Mesendoderm (in vitro differentiated cells): Measurements from ENCODE around the gene BET1L.

ENCODE experiments used
- DNase-seq: peaks from one replicate; pipeline ENCODE4 v3.0.0; 2013
- H2AK5ac ChIP-seq: 2 replicates; pipeline ENCODE4 v1.6.1; 2013; ENCODE audit warnings: low read length, inconsistent platforms
- H2BK120ac ChIP-seq: 2 replicates; pipeline ENCODE4 v1.6.1; 2013; ENCODE audit warnings: low read depth, mild to moderate bottlenecking, low read length, moderate library complexity, mixed read lengths
- H2BK15ac ChIP-seq: replicated peaks from 2 replicates; pipeline ENCODE4 v1.6.1; 2013; ENCODE audit warnings: low read depth, mild to moderate bottlenecking, moderate library complexity
- H2BK5ac ChIP-seq: 2 replicates; pipeline ENCODE4 v1.6.1; 2013; ENCODE audit warnings: low read length, inconsistent platforms
- H3K18ac ChIP-seq: 2 replicates; pipeline ENCODE4 v1.6.1; 2013; ENCODE audit warnings: mild to moderate bottlenecking, low read length, mixed read lengths
- H3K23ac ChIP-seq: one replicate; pipeline ENCODE4 v1.6.1; 2013; ENCODE audit warnings: low read length
- H3K27ac ChIP-seq: 2 replicates; pipeline ENCODE4 v1.5.1; 2013; ENCODE audit warnings: low read depth, mild to moderate bottlenecking, inconsistent platforms, low read length, moderate library complexity
- H3K27me3 ChIP-seq: 2 replicates; pipeline ENCODE4 v1.6.1; 2013; ENCODE audit warnings: low read length, control low read depth, mild to moderate bottlenecking, inconsistent platforms; ENCODE audit not compliant: insufficient read depth, poor library complexity
- H3K36me3 ChIP-seq: 2 replicates; pipeline ENCODE4 v1.6.1; 2013; ENCODE audit warnings: low read length, inconsistent platforms; ENCODE audit not compliant: control insufficient read depth, insufficient read depth
- H3K4ac ChIP-seq: one replicate; pipeline ENCODE4 v1.6.1; 2013; ENCODE audit warnings: low read depth, mild to moderate bottlenecking, low read length, moderate library complexity
- H3K4me1 ChIP-seq: 2 replicates; pipeline ENCODE4 v1.6.1; 2013; ENCODE audit warnings: low read depth, low read length, inconsistent platforms; ENCODE audit not compliant: control insufficient read depth
- H3K4me2 ChIP-seq: 2 replicates; pipeline ENCODE4 v1.6.1; 2013; ENCODE audit warnings: low read length
- H3K4me3 ChIP-seq: 2 replicates; pipeline ENCODE4 v1.5.1; 2013; ENCODE audit warnings: mild to moderate bottlenecking, low read length
- H3K56ac ChIP-seq: one replicate; pipeline ENCODE4 v1.6.1; 2013; ENCODE audit warnings: low read length
- H3K79me1 ChIP-seq: 2 replicates; pipeline ENCODE4 v1.6.1; 2013; ENCODE audit warnings: low read length, inconsistent platforms
- H3K79me2 ChIP-seq: 2 replicates; pipeline ENCODE4 v1.6.1; 2013; ENCODE audit warnings: mild to moderate bottlenecking, low read length; ENCODE audit not compliant: control insufficient read depth, insufficient read depth
- H3K9ac ChIP-seq: 2 replicates; pipeline ENCODE4 v1.6.1; 2013; ENCODE audit warnings: low read length, inconsistent platforms
- H4K5ac ChIP-seq: one replicate; pipeline ENCODE4 v1.6.1; 2013; ENCODE audit warnings: low read length
- H4K8ac ChIP-seq: one replicate; pipeline ENCODE4 v1.6.1; 2013; ENCODE audit warnings: low read depth, mild to moderate bottlenecking, control low read depth, low read length, moderate library complexity
- WGBS: extraction: QIAGEN DNeasy Blood & Tissue Kit; methylation state at CpG from one replicate; pipeline ENCODE4 v1.1.7; 2013; ENCODE audit warnings: low lambda C conversion rate, missing lambda C conversion rate; ENCODE audit not compliant: insufficient coverage; ENCODE audit errors: extremely low coverage; 5-methylcytosine and 5-hydroxymethylcytosine counted together

The BET1L gene

DNA sequence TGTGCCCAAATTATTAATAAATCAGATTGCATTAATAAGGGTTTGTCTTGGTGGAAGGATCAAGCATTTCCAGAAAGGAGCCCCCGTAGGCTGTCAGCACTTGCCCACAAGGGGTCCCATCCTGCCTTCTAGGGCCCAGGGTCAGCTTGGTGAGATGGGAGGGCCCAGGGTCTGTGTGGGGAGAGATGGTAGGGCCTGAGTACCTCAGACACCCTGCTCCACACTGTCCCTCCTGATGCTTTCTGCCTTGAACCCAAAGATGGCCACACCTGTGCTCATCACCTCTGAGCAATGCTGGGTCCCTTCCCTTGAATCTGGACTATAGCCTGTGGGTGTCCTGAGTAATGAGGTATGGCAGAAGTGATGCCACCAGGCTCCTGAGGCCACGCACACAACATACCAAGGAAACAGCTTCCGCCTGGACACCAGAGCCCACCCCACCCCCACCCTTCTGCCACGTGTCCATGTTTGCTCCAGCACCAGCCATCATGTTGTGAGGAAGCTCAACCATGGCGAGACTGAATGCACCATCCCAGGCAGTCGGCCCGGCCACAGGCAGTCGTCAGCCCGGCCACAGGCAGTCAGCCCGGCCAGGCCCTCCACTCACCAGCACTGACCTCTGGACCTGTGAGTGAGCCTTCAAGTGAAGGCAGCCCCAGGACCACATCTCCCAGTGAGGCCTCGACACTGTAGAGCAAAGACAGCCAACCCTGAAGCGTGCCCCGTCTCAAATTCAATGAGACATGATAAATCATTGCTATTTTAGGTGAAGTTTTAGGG, 6.8 kb downstream of the BET1L start:
- Histone ChIP-seq H2BK120ac (no peak overlapping the region), H3K4me2 (no peak overlapping the region), H3K4me1 (no peaks in the 10 kb centered on the region), H4K5ac (no peak overlapping the region), H3K36me3 (no peaks in the 10 kb centered on the region), H2BK5ac (no peak overlapping the region), H4K8ac (no peak overlapping the region), H3K27ac (no peak overlapping the region), H3K4me3 (no peak overlapping the region), H3K27me3 (no peaks in the 10 kb centered on the region), H3K79me1 (peaks cover 11% of the 10 kb centered on the region), H3K4ac (no peak overlapping the region), H3K18ac (no peak overlapping the region), H3K9ac (no peak overlapping the region), H3K56ac (no peak overlapping the region), H2BK15ac (no peak overlapping the region), H3K23ac (no peak overlapping the region), H2AK5ac (no peak overlapping the region), H3K79me2 (peaks cover 2% of the 10 kb centered on the region)
- WGBS: no CpG with 5 or more reads among the region's 13 CpGs
- DNase-seq: no peak

DNA sequence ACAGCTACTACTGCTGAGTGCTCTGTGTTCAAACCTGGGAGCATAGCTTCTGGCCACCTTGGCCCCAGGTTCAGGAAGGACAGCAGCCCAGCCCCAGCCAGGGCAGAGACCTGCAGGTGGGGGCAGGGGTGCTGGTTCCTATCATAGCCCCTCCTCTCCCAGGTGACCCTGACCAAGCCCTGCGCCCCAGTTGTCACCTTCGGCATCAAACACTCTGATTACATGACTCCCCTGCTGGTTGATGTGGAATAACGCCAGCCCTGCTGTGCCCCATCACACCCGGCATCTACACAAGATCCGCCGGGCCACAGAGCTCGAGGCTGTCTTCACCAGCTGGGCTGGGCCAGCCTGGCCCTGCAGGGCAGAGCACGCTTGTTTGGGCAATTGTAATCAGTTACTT, 7.4 kb downstream of the BET1L start:
- no peak overlapping the region for H3K27ac ChIP-seq
- H3K9ac ChIP-seq: no peak overlapping the region
- H3K18ac ChIP-seq: no peak overlapping the region
- no peak overlapping the region for H3K4ac ChIP-seq
- H3K4me2 ChIP-seq: no peak overlapping the region
- no peak overlapping the region for H2BK5ac ChIP-seq
- no peak overlapping the region for H4K8ac ChIP-seq
- H3K27me3 ChIP-seq: no peaks in the 10 kb centered on the region
- no peak overlapping the region for H2BK15ac ChIP-seq
- H2BK120ac ChIP-seq: no peak overlapping the region
- no CpG with 5 or more reads among the region's 8 CpGs for WGBS
- no peak overlapping the region for H3K56ac ChIP-seq
- no peak overlapping the region for H3K4me3 ChIP-seq
- peaks cover 7% of the 10 kb centered on the region for H3K79me1 ChIP-seq
- H3K36me3 ChIP-seq: no peaks in the 10 kb centered on the region
- H2AK5ac ChIP-seq: no peak overlapping the region
- H3K4me1 ChIP-seq: no peaks in the 10 kb centered on the region
- DNase-seq: peak; percentile 17
- H4K5ac ChIP-seq: no peak overlapping the region
- H3K23ac ChIP-seq: no peak overlapping the region
- H3K79me2 ChIP-seq: no peaks in the 10 kb centered on the region

DNA sequence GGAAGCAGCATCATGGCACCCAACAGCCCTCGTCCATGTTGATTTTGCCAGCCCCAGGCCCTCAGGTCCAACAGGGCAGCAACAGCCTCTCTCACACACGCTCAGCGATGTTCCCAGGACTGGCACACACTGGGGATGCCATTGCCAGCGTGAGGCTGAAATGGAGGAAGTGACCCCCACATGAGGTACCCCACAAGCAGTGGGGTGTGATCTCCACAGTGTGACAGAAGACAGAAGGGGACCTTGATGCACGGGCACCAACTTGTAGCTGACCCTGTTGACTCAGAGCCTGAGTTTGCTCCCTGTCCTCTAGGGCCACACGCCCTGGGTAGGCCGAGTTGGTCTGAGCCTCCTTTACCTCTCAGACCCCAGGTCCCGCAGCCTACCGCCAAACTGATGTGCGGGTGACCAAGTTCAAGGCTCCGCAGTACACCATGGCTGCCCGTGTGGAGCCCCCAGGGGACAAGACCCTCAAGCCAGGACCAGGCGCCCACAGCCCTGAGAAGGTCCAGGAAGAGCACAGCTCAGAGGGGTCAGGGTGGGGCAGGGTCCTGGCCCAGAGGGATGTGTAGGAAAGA, 8.1 kb downstream of the BET1L start:
- no peak overlapping the region for H3K27ac ChIP-seq
- H2BK5ac ChIP-seq: no peak overlapping the region
- H2AK5ac ChIP-seq: no peak overlapping the region
- H3K23ac ChIP-seq: no peak overlapping the region
- H3K18ac ChIP-seq: no peak overlapping the region
- no peak for DNase-seq
- H3K27me3 ChIP-seq: no peaks in the 10 kb centered on the region
- H3K4me2 ChIP-seq: no peak overlapping the region
- no peak overlapping the region for H4K5ac ChIP-seq
- H3K36me3 ChIP-seq: no peaks in the 10 kb centered on the region
- H3K4me1 ChIP-seq: no peaks in the 10 kb centered on the region
- no CpG with 5 or more reads among the region's 13 CpGs for WGBS
- no peak overlapping the region for H3K4me3 ChIP-seq
- H3K79me2 ChIP-seq: no peaks in the 10 kb centered on the region
- H3K56ac ChIP-seq: no peak overlapping the region
- H3K79me1 ChIP-seq: peaks cover 3% of the 10 kb centered on the region
- no peak overlapping the region for H3K9ac ChIP-seq
- no peak overlapping the region for H3K4ac ChIP-seq
- no peak overlapping the region for H2BK120ac ChIP-seq
- H2BK15ac ChIP-seq: no peak overlapping the region
- no peak overlapping the region for H4K8ac ChIP-seq

DNA sequence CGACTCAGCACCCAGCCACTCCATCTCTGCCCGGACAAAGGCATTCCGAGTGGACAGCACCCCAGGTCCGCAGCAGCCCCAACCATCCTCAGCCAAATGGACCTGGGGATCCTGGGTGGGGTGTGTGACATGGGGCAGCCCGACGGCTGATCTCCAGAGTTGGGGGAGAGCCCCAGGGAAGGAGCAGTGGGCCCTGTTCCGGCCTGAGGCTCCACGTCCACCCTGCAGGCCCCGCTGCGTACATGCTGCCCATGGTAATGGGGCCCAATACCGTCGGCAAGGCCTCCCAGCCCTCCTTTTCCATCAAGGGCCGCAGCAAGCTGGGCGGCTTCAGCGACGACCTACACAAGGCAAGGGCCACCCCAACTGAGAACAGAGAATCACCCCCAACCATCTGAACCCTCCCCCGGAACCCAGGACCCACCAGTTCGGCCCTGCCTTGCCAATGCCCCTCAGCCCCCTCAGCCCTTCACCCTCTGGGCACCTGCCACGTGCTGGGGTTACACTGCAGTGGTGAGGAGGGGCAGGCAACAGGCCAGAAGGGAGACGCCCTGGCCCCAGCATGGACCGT, 8.9 kb downstream of the BET1L start:
- H4K8ac ChIP-seq: no peak overlapping the region
- no peak for DNase-seq
- H3K18ac ChIP-seq: no peak overlapping the region
- H2BK120ac ChIP-seq: no peak overlapping the region
- H3K36me3 ChIP-seq: no peaks in the 10 kb centered on the region
- no peak overlapping the region for H3K23ac ChIP-seq
- no peak overlapping the region for H3K4ac ChIP-seq
- no peaks in the 10 kb centered on the region for H3K27me3 ChIP-seq
- no peak overlapping the region for H3K27ac ChIP-seq
- H3K79me2 ChIP-seq: no peaks in the 10 kb centered on the region
- WGBS: no CpG with 5 or more reads among the region's 21 CpGs
- H3K4me2 ChIP-seq: no peak overlapping the region
- no peak overlapping the region for H2BK5ac ChIP-seq
- H3K4me1 ChIP-seq: no peaks in the 10 kb centered on the region
- no peak overlapping the region for H4K5ac ChIP-seq
- H2BK15ac ChIP-seq: no peak overlapping the region
- no peaks in the 10 kb centered on the region for H3K79me1 ChIP-seq
- H2AK5ac ChIP-seq: no peak overlapping the region
- no peak overlapping the region for H3K4me3 ChIP-seq
- no peak overlapping the region for H3K56ac ChIP-seq
- H3K9ac ChIP-seq: no peak overlapping the region

DNA sequence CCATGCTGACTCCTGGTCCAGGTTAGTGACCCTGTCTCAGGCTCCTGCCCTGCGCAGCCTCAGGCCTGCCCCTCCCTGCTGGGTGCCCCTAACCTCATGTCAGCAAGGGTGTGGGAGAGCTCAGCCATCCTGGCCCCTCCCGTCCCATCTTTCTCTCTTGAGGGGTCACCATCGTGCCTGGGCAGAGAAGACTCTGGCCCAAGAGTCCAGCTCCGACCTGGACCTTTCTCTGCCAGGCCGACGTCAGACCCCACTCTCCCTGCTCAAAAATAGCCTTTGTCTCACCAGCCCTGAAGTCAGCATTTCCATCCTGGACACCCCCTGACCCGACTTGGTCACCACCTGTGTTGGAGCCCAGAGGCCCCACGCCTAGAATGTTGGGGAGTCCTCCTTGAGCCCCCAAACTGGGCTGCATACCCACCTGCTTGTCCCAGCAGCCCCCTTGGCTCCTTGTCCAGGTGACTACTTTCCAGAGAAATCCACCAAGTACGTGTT, 9.4 kb downstream of the BET1L start:
- H2AK5ac ChIP-seq: no peak overlapping the region
- no peak overlapping the region for H2BK120ac ChIP-seq
- no peaks in the 10 kb centered on the region for H3K79me2 ChIP-seq
- no peak overlapping the region for H3K18ac ChIP-seq
- DNase-seq: no peak
- no peak overlapping the region for H4K5ac ChIP-seq
- no peak overlapping the region for H3K27ac ChIP-seq
- no peak overlapping the region for H2BK15ac ChIP-seq
- no peak overlapping the region for H2BK5ac ChIP-seq
- H3K9ac ChIP-seq: no peak overlapping the region
- H3K79me1 ChIP-seq: no peaks in the 10 kb centered on the region
- no peaks in the 10 kb centered on the region for H3K4me1 ChIP-seq
- H3K56ac ChIP-seq: no peak overlapping the region
- WGBS: no CpG with 5 or more reads among the region's 9 CpGs
- H3K4ac ChIP-seq: no peak overlapping the region
- H3K4me3 ChIP-seq: no peak overlapping the region
- no peak overlapping the region for H3K4me2 ChIP-seq
- no peak overlapping the region for H3K23ac ChIP-seq
- H3K27me3 ChIP-seq: no peaks in the 10 kb centered on the region
- no peaks in the 10 kb centered on the region for H3K36me3 ChIP-seq
- no peak overlapping the region for H4K8ac ChIP-seq
